ENCODE results near the gene CWF19L2.
"Not testable (repeated sequence)": the region's sequence is repeated elsewhere in the genome, so short reads cannot be mapped to it uniquely, and the experiment has no call there.

DNA sequence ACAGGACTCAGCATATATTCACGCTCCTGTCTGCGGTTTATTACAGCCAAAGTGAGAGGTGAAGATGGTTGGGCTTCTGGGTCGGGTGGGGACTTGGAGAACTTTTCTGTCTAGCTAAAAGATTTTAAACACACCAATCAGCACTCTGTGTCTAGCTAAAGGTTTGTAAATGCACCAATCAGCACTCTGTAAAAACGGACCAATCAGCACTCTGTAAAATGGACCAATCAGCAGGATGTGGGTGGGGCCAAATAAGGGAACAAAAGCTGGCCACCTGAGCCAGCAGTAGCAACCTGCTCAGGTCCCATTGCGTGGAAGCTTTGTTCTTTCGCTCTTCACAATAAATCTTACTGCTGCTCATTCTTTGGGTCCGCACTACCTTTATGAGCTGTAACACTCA is 39.7 kb upstream of the CWF19L2 start:
- TF ChIP-seq CTCF (IDR thresholded peaks at IDR 0.05; ENCODE audit: insufficient read depth, low read depth, low read length); EZH2 (IDR thresholded peaks at IDR 0.05; ENCODE audit: insufficient read depth, low read length): not testable (repeated sequence)

All from astrocyte (in vitro differentiated cells and primary cell).